Hepatocyte (in vitro differentiated cells): ENCODE data around the gene ARHGAP28. TPM values are rescaled to one million over a fixed set of nuclear protein-coding genes. Genes with fewer than 3 reads are reported as not detected.

Experiments
- DNase-seq: peaks from one replicate; pipeline ENCODE4 v3.0.0-alpha.2; 2016; ENCODE audit warnings: low spot score
- H2AFZ ChIP-seq: fragments of 200-600 bp; sonication (generic); 2 replicates; pipeline ENCODE4 v1.6.0; 2016; ENCODE audit warnings: antibody characterized with exemption, mild to moderate bottlenecking
- H3K27ac ChIP-seq: fragments of 200-600 bp; sonication (generic); 2 replicates; pipeline ENCODE4 v1.5.1; 2016; ENCODE audit warnings: mild to moderate bottlenecking
- H3K27me3 ChIP-seq: fragments of 200-600 bp; sonication (generic); 2 replicates; pipeline ENCODE4 v1.6.1; 2016
- H3K36me3 ChIP-seq: fragments of 200-600 bp; sonication (generic); replicated peaks from 2 replicates; pipeline ENCODE4 v1.5.1; 2016; ENCODE audit warnings: low read depth; ENCODE audit not compliant: insufficient read depth
- H3K4me1 ChIP-seq: fragments of 200-600 bp; sonication (generic); 2 replicates; pipeline ENCODE4 v1.5.1; 2016; ENCODE audit warnings: mild to moderate bottlenecking, moderate library complexity; ENCODE audit not compliant: insufficient read depth
- H3K4me2 ChIP-seq: fragments of 200-600 bp; sonication (generic); 2 replicates; pipeline ENCODE4 v1.6.0; 2016
- H3K4me3 ChIP-seq: fragments of 200-600 bp; sonication (generic); 2 replicates; pipeline ENCODE4 v1.5.1; 2016; ENCODE audit warnings: mild to moderate bottlenecking
- H3K79me2 ChIP-seq: fragments of 200-600 bp; sonication (generic); 2 replicates; pipeline ENCODE4 v1.6.0; 2017; ENCODE audit warnings: mild to moderate bottlenecking
- H3K9me2 ChIP-seq: fragments of 200-600 bp; sonication (generic); replicated peaks from 2 replicates; pipeline ENCODE4 v1.6.0; 2017; ENCODE audit warnings: mild to moderate bottlenecking; ENCODE audit not compliant: insufficient read depth
- H3K9me3 ChIP-seq: fragments of 200-600 bp; sonication (generic); 2 replicates; pipeline ENCODE4 v1.5.1; 2016; ENCODE audit warnings: low read depth, mild to moderate bottlenecking
- H4K20me1 ChIP-seq: fragments of 200-600 bp; sonication (generic); 2 replicates; pipeline ENCODE4 v1.6.0; 2016; ENCODE audit warnings: mild to moderate bottlenecking; ENCODE audit not compliant: insufficient read depth, poor library complexity, severe bottlenecking
- EZH2 ChIP-seq: fragments of 200-600 bp; sonication (generic); IDR thresholded peaks from 2 replicates; pipeline ENCODE4 v1.6.1; 2016; ENCODE audit warnings: antibody characterized with exemption, mild to moderate bottlenecking, borderline replicate concordance
- EZH2phosphoT487 ChIP-seq: fragments of 200-600 bp; sonication (generic); IDR thresholded peaks from one replicate; pipeline ENCODE4 v1.6.1; 2018; ENCODE audit warnings: antibody characterized with exemption, mild to moderate bottlenecking, low read depth, moderate library complexity; ENCODE audit not compliant: unreplicated experiment, severe bottlenecking
- WGBS: methylation state at CpG from one replicate; pipeline ENCODE4 v1.1.6; 2016; ENCODE audit warnings: low lambda C conversion rate; ENCODE audit errors: missing lambda C conversion rate; 5-methylcytosine and 5-hydroxymethylcytosine counted together
- polyA plus RNA-seq: library from polyadenylated mRNA; unstranded; fragments of >200 nt; fragmentation: Nextera tagmentation; extraction: Ambion mirVana; gene quantifications from 2 replicates; pipeline ENCODE4 v1.2.1, GENCODE V29; 2016
- total RNA-seq: library from RNA; depleted of rRNA; stranded (reverse); fragments of >200 nt; gene quantifications from 2 replicates; pipeline ENCODE4 v1.2.3, GENCODE V29; 2014
- TF ChIP-seq, protein P1 (sequence below): fragments of 200-600 bp; sonication (generic); IDR thresholded peaks from 2 replicates; pipeline ENCODE4 v1.5.1; 2016; ENCODE audit warnings: antibody characterized with exemption, mild to moderate bottlenecking; ENCODE audit not compliant: poor library complexity

The ARHGAP28 gene
- total and polyA plus RNA-seq, 2 experiments from 2014 or later, result 23.5 to 60.7 TPM

DNA sequence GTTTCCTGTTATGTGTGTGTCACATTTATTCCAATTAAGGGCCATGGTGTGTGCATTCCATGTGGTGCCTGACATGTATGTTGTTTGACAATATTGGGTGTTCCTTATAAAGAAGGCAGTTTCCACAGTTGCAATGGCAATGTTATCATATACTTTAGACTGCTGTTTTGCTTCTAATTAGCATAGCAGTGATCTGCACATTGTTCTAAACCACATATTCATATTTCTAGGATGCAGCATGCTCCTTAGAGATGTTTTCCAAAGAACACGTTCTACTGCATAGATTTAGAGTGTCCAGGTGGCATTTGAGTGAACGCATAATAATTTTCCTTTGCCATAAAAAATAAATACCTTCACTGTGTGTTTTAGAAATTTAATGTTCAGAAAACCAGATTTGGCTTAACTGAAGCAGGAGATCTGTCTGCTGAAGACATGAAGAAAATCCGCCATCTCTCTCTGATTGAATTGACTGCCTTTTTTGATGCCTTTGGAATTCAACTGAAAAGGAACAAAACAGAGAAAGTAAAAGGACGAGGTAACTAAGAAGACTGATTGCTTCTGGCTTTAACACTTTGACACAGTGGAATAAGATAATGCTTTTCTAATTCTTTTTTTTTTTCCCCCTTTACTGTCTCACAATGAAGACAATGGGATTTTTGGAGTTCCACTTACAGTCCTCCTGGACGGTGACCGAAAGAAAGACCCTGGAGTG lies 143.7 kb downstream of the ARHGAP28 start:
- H3K4me3 ChIP-seq, result no peak overlapping the region
- no peak overlapping the region for H2AFZ ChIP-seq
- no peaks in the 10 kb centered on the region for H4K20me1 ChIP-seq
- H3K36me3 ChIP-seq, result no peaks in the 10 kb centered on the region
- TF ChIP-seq EZH2phosphoT487, result no peak
- H3K4me1 ChIP-seq, result no peaks in the 10 kb centered on the region
- no peaks in the 10 kb centered on the region for H3K9me3 ChIP-seq
- H3K79me2 ChIP-seq, result no peaks in the 10 kb centered on the region
- no peak for DNase-seq
- H3K9me2 ChIP-seq, result no peaks in the 10 kb centered on the region
- no peaks in the 10 kb centered on the region for H3K27me3 ChIP-seq
- WGBS, result 84% methylated on average over 6 of the region's 6 CpGs
- no peak overlapping the region for H3K4me2 ChIP-seq
- no peak overlapping the region for H3K27ac ChIP-seq

DNA sequence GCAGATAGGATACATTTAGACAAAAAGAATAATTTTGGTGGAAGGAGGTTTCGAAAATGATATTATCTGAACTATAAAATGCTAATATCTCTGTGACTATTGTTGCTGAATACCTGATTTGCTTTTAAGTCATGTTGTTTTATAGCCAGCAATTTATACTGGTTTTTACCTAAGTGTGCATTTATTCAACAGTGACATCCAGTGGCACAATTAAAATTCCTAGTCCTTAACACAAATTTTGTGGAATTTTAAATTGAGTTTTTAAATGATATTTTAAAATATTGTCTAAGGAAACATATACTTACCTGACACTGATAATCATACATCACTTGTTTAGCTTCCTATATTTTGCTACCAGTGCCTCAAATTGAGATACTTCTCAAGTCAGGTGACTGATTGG lies 144.8 kb downstream of the ARHGAP28 start:
- Histone ChIP-seq H3K4me1 (peaks cover 6% of the 10 kb centered on the region), H3K36me3 (no peaks in the 10 kb centered on the region), H2AFZ (no peak overlapping the region), H3K9me2 (no peaks in the 10 kb centered on the region), H3K27ac (no peak overlapping the region), H3K27me3 (no peaks in the 10 kb centered on the region), H3K9me3 (no peaks in the 10 kb centered on the region), H4K20me1 (no peaks in the 10 kb centered on the region), H3K4me3 (no peak overlapping the region), H3K79me2 (no peaks in the 10 kb centered on the region), H3K4me2 (no peak overlapping the region)
- TF ChIP-seq EZH2phosphoT487 (no peak), EZH2 (no peak)
- TF ChIP-seq, protein P1, sequence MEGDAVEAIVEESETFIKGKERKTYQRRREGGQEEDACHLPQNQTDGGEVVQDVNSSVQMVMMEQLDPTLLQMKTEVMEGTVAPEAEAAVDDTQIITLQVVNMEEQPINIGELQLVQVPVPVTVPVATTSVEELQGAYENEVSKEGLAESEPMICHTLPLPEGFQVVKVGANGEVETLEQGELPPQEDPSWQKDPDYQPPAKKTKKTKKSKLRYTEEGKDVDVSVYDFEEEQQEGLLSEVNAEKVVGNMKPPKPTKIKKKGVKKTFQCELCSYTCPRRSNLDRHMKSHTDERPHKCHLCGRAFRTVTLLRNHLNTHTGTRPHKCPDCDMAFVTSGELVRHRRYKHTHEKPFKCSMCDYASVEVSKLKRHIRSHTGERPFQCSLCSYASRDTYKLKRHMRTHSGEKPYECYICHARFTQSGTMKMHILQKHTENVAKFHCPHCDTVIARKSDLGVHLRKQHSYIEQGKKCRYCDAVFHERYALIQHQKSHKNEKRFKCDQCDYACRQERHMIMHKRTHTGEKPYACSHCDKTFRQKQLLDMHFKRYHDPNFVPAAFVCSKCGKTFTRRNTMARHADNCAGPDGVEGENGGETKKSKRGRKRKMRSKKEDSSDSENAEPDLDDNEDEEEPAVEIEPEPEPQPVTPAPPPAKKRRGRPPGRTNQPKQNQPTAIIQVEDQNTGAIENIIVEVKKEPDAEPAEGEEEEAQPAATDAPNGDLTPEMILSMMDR, result peak; percentile 15
- WGBS, result 84% methylated on average over 1 of the region's 1 CpG
- DNase-seq, result no peak

DNA sequence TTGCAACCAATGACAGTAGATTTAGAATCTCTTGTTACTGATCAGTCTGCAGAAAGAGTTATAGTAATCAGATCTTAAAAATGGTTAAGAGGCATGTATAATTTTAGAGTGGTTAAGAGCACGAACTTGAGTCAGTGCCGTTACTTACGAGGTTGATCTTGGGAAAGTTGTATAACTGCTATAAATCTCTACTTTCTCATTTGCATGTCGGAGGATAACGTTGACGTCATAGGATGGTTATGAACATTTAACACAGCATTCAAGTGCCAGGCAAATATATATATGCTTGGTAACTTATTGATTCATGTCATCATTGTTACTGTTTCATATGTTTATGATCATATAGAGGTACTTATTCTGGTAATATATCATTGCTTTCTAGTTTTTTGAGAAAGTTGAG lies 146.2 kb downstream of the ARHGAP28 start:
- Histone ChIP-seq H3K27ac (peak overlapping the region; percentile 3), H3K36me3 (no peaks in the 10 kb centered on the region), H3K9me3 (no peaks in the 10 kb centered on the region), H3K79me2 (no peaks in the 10 kb centered on the region), H2AFZ (no peak overlapping the region), H3K4me2 (no peak overlapping the region), H4K20me1 (no peaks in the 10 kb centered on the region), H3K9me2 (no peaks in the 10 kb centered on the region), H3K4me1 (peaks cover 14% of the 10 kb centered on the region), H3K4me3 (no peak overlapping the region), H3K27me3 (no peaks in the 10 kb centered on the region)
- TF ChIP-seq EZH2 (no peak), EZH2phosphoT487 (no peak)
- TF ChIP-seq, protein P1, result no peak
- no peak for DNase-seq
- WGBS, result 86% methylated on average over 6 of the region's 6 CpGs

DNA sequence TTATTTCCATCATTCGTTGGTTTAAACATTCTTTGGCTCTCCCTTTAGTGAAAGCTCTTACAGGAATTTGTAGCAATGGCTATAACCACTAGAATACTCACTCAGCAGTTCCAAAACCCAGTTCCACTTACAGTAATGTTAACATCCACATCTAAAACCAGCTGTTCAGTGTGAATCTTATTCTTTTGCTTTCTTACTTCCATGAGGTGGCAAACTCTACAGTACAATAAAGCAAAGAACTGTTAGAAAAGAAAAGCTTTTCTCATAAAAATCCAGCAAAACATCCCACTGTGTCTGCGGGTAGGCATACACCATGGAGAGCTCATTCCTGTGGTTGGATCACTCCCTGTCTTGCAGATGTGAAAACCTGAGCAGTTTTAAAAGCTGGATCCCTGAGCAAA lies 147.1 kb downstream of the ARHGAP28 start:
- H3K4me1 ChIP-seq, result peaks cover 20% of the 10 kb centered on the region
- no peaks in the 10 kb centered on the region for H3K36me3 ChIP-seq
- H3K27me3 ChIP-seq, result no peaks in the 10 kb centered on the region
- no peak overlapping the region for H2AFZ ChIP-seq
- no peak overlapping the region for H3K4me3 ChIP-seq
- WGBS, result 50% methylated on average over 2 of the region's 2 CpGs
- H3K4me2 ChIP-seq, result no peak overlapping the region
- peak overlapping the region; percentile 3 for H3K27ac ChIP-seq
- no peaks in the 10 kb centered on the region for H3K79me2 ChIP-seq
- H4K20me1 ChIP-seq, result no peaks in the 10 kb centered on the region
- H3K9me2 ChIP-seq, result no peaks in the 10 kb centered on the region
- H3K9me3 ChIP-seq, result no peaks in the 10 kb centered on the region
- TF ChIP-seq EZH2, result no peak
- TF ChIP-seq, protein P1, result no peak
- TF ChIP-seq EZH2phosphoT487, result no peak
- no peak for DNase-seq
